Vagina (tissue), 2 donors: Measurements from ENCODE around the gene HMBS. TPM values are rescaled to one million over a fixed set of nuclear protein-coding genes. Genes with fewer than 3 reads are reported as not detected.

Experiments used
- DNase-seq, 2 donors: peaks; one replicate each; pipeline ENCODE4 v3.0.0-alpha.2; 2017; ENCODE audit errors: extremely low spot score in 2 of 2
- H3K27ac ChIP-seq: fragments of 200-600 bp; sonication (generic); one replicate; pipeline ENCODE4 v1.5.1; 2019
- H3K27me3 ChIP-seq: fragments of 200-600 bp; sonication (generic); one replicate; pipeline ENCODE4 v1.5.1; 2019
- H3K36me3 ChIP-seq, 2 donors: fragments of 200-600 bp; sonication (generic); one replicate each; pipeline ENCODE4 v1.5.1; 2017 to 2019
- H3K4me1 ChIP-seq: fragments of 200-600 bp; sonication (generic); one replicate; pipeline ENCODE4 v1.5.1; 2019
- H3K4me3 ChIP-seq, 2 donors: fragments of 200-600 bp; sonication (generic); 1 replicate in 1 of 2; 2 replicates in 1 of 2; pipeline ENCODE4 v1.5.1; 2016 to 2019
- H3K9me3 ChIP-seq: fragments of 200-600 bp; sonication (generic); one replicate; pipeline ENCODE4 v1.5.1; 2019
- CTCF ChIP-seq, 3 experiments: fragments of 450-650 bp in 2 of 3; fragments of 200-600 bp in 1 of 3; sonication (generic) in 1 of 3; IDR thresholded peaks; one replicate each; pipeline ENCODE4 v1.5.1; 2017 to 2019; ENCODE audit warnings: antibody characterized with exemption in 3 of 3, mild to moderate bottlenecking in 2 of 3, moderate library complexity in 2 of 3
- POLR2A ChIP-seq, 2 donors: fragments of 450-650 bp; IDR thresholded peaks; one replicate each; pipeline ENCODE4 v1.6.1; 2017; ENCODE audit warnings: antibody characterized with exemption in 2 of 2, mild to moderate bottlenecking in 2 of 2, moderate library complexity in 2 of 2
- POLR2AphosphoS5 ChIP-seq, 2 donors: sonication (generic); formaldehyde crosslinking; IDR thresholded peaks; one replicate each; pipeline ENCODE4 v1.9.0; 2017; ENCODE audit warnings: antibody characterized with exemption in 2 of 2, mild to moderate bottlenecking in 2 of 2, low read depth in 1 of 2; ENCODE audit not compliant: insufficient read depth in 1 of 2
- intact Hi-C: fragments of 100-400 bp; cut with DNase I; formaldehyde crosslinking; loops from one replicate; pipeline ENCODE4 v1.15.1; 2023
- total RNA-seq: library from RNA; depleted of rRNA; stranded (reverse); fragments of >200 nt; gene quantifications from one replicate; pipeline ENCODE4 v1.2.3, GENCODE V29; 2016

The HMBS gene
- total RNA-seq, 1 donor from 2014 or later = 13.5 TPM

GRCh38 chr11:119091178-119091577, 6.5 kb downstream of the HMBS start:
- H3K27ac ChIP-seq = no peak overlapping the region
- TF ChIP-seq CTCF (IDR thresholded peaks at IDR 0.05) (no peak), POLR2AphosphoS5 (IDR thresholded peaks at IDR 0.05; ENCODE audit: insufficient read depth in 1 of 2, low read depth in 1 of 2) (no peak), POLR2A (IDR thresholded peaks at IDR 0.05) (no peak)
- no peaks in the 10 kb centered on the region for H3K9me3 ChIP-seq
- H3K27me3 ChIP-seq = no peaks in the 10 kb centered on the region
- intact Hi-C loops = loop anchor here (10.0 kb wide), 1 partner anchor 114 kb away; the partner anchor contains the start of gene CBL
- H3K4me1 ChIP-seq = peaks cover 31% of the 10 kb centered on the region
- H3K4me3 ChIP-seq = no peak overlapping the region
- no peak for DNase-seq
- H3K36me3 ChIP-seq = no peaks in the 10 kb centered on the region

GRCh38 chr11:119091966-119092879, 7.5 kb downstream of the HMBS start:
- H3K4me1 ChIP-seq = peaks cover 29% of the 10 kb centered on the region
- H3K36me3 ChIP-seq = peaks cover 0 to 8% of the 10 kb centered on the region in 2 donors
- no peaks in the 10 kb centered on the region for H3K27me3 ChIP-seq
- DNase-seq = no peak
- intact Hi-C loops = loop anchor here (10.0 kb wide), 1 partner anchor 113 kb away; the partner anchor contains the start of gene CBL
- TF ChIP-seq POLR2A (IDR thresholded peaks at IDR 0.05) (no peak), CTCF (IDR thresholded peaks at IDR 0.05) (no peak), POLR2AphosphoS5 (IDR thresholded peaks at IDR 0.05; ENCODE audit: insufficient read depth in 1 of 2, low read depth in 1 of 2) (no peak)
- H3K9me3 ChIP-seq = no peaks in the 10 kb centered on the region
- H3K4me3 ChIP-seq = no peak overlapping the region
- H3K27ac ChIP-seq = no peak overlapping the region

GRCh38 chr11:119092880-119093842, 8.5 kb downstream of the HMBS start:
- Histone ChIP-seq H3K4me3 (peak overlapping the region in 1 of 2 donors; percentile 92), H3K36me3 (peaks cover 0 to 18% of the 10 kb centered on the region in 2 donors), H3K27ac (peak overlapping the region; percentile 95), H3K9me3 (no peaks in the 10 kb centered on the region), H3K27me3 (no peaks in the 10 kb centered on the region), H3K4me1 (peaks cover 29% of the 10 kb centered on the region)
- intact Hi-C loops = loop anchor here (10.0 kb wide), 1 partner anchor 112 kb away; the partner anchor contains the start of gene CBL
- no peak for DNase-seq
- TF ChIP-seq POLR2A (IDR thresholded peaks at IDR 0.05) (no peak), CTCF (IDR thresholded peaks at IDR 0.05) (no peak), POLR2AphosphoS5 (IDR thresholded peaks at IDR 0.05; ENCODE audit: insufficient read depth in 1 of 2, low read depth in 1 of 2) (no peak)

GRCh38 chr11:119093942-119094815, 9.5 kb downstream of the HMBS start:
- intact Hi-C loops = loop anchor here (10.0 kb wide), 1 partner anchor 111 kb away; the partner anchor contains the start of gene CBL
- peaks cover 0 to 21% of the 10 kb centered on the region in 2 donors for H3K36me3 ChIP-seq
- no peaks in the 10 kb centered on the region for H3K9me3 ChIP-seq
- H3K4me3 ChIP-seq = peak overlapping the region; percentile 59 to 92
- H3K27me3 ChIP-seq = no peaks in the 10 kb centered on the region
- peaks cover 29% of the 10 kb centered on the region for H3K4me1 ChIP-seq
- H3K27ac ChIP-seq = peak overlapping the region; percentile 95
- no peak for DNase-seq
- TF ChIP-seq POLR2AphosphoS5 (IDR thresholded peaks at IDR 0.05; ENCODE audit: insufficient read depth in 1 of 2, low read depth in 1 of 2) (peak in 1 of 2 donors; percentile 25), POLR2A (IDR thresholded peaks at IDR 0.05) (no peak)
